Measurements from ENCODE around the gene UCK2. TPM values are rescaled to one million over a fixed set of nuclear protein-coding genes. Genes with fewer than 3 reads are reported as not detected.

UCK2 gene
- total and polyA plus RNA-seq, 9 of the 15 experiments (the other 6 are each of a cell fraction or from before 2014, with no cell fraction given): 71.6 to 145 (median 95.8) TPM

GRCh38 chr1:165937829-165938228 lies 110.4 kb downstream of the UCK2 start:
- Histone ChIP-seq H3K9ac (ENCODE audit: insufficient read depth in 1 of 2, low read depth in 2 of 2, low read length in 2 of 2) (no peak overlapping the region), H3K27me3 (ENCODE audit: control insufficient read depth in 2 of 2, insufficient read depth in 2 of 2, low read length in 2 of 2) (peaks cover 54 to 62% of the 10 kb centered on the region in 2 experiments), H3K9me3 (replicated peaks; ENCODE audit: control insufficient read depth, insufficient read depth, low read depth, low read length) (no peaks in the 10 kb centered on the region), H3K4me1 (replicated peaks in 1 of 2; ENCODE audit: control insufficient read depth in 2 of 2, insufficient read depth in 2 of 2, low read length in 2 of 2) (peaks cover 0 to 4% of the 10 kb centered on the region in 2 experiments; a peak in 1 of 5 replicates), H4K20me1 (replicated peaks; ENCODE audit: control insufficient read depth, insufficient read depth, low read length) (no peaks in the 10 kb centered on the region), H2AFZ (ENCODE audit: low read depth, low read length) (no peak overlapping the region), H3K27ac (ENCODE audit: extremely low read depth, low read depth, low read length) (no peak overlapping the region), H3K79me2 (ENCODE audit: control insufficient read depth, insufficient read depth, low read length) (no peaks in the 10 kb centered on the region), H3K36me3 (ENCODE audit: control insufficient read depth, insufficient read depth, low read length) (no peaks in the 10 kb centered on the region), H3K4me3 (no peak overlapping the region), H3K4me2 (ENCODE audit: insufficient read depth, low read length) (no peak overlapping the region), H3K9me1 (ENCODE audit: control insufficient read depth, insufficient read depth, low read length) (peaks cover 3% of the 10 kb centered on the region)
- DNase-seq (ENCODE audit: extremely low read depth in 1 of 4, low spot score in 3 of 4) (no peak), ATAC-seq (no peak), FAIRE-seq (no peak)
- 0% methylated on average over 2 of the region's 2 CpGs for WGBS (ENCODE audit: insufficient coverage, low coverage, missing lambda C conversion rate)
- ChIA-PET POLR2A (no interaction called here), CTCF (ENCODE audit: low intra/inter-chr PET ratio) (no interaction called here)
- BruUV-seq (replicated peaks): no TSS peak
- intact Hi-C loops (cut with micrococcal nuclease) (no loop called here), in situ Hi-C loops (cut with MboI) (no loop called here)
- TF ChIP-seq SRF (CRISPR knock-in tag; IDR thresholded peaks at IDR 0.05) (no peak), ZC3H8 (IDR thresholded peaks at IDR 0.05) (no peak), PCBP1 (IDR thresholded peaks at IDR 0.05; ENCODE audit: low read depth, low read length, poor library complexity, severe bottlenecking) (no peak), CEBPZ (IDR thresholded peaks at IDR 0.05; ENCODE audit: borderline replicate concordance, low read depth, low read length) (no peak), ZNF518B (CRISPR knock-in tag; IDR thresholded peaks at IDR 0.05) (no peak), TGIF2 (CRISPR knock-in tag; IDR thresholded peaks at IDR 0.05) (no peak), PHF21A (IDR thresholded peaks at IDR 0.05; ENCODE audit: borderline replicate concordance, low read depth) (no peak), ETV6 (IDR thresholded peaks at IDR 0.05; ENCODE audit: borderline replicate concordance in 1 of 2, low read depth in 2 of 2, low read length in 1 of 2) (no peak), ETV6 (CRISPR knock-in tag; IDR thresholded peaks at IDR 0.05; ENCODE audit: borderline replicate concordance) (no peak)

All from K562 (cell line).